Sigmoid colon (tissue), 4 donors: Measurements from ENCODE around the gene C2orf80.

Experiments
- EP300 ChIP-seq, 4 donors: sonication (generic); formaldehyde crosslinking; IDR thresholded peaks; one replicate each; pipeline ENCODE4 v1.6.1; 2017; ENCODE audit warnings: antibody characterized with exemption in 4 of 4
- POLR2A ChIP-seq, 2 donors: fragments of 450-650 bp; IDR thresholded peaks; one replicate each; pipeline ENCODE4 v1.6.1; 2016; ENCODE audit warnings: antibody characterized with exemption in 2 of 2, mild to moderate bottlenecking in 2 of 2, moderate library complexity in 2 of 2
- TF ChIP-seq, protein P1 (sequence below), 4 experiments: fragments of 450-650 bp in 3 of 4; fragments of 200-600 bp in 1 of 4; IDR thresholded peaks; one replicate each; pipeline ENCODE4 v1.5.1; 2016 to 2019; ENCODE audit warnings: antibody characterized with exemption in 4 of 4, mild to moderate bottlenecking in 3 of 4, moderate library complexity in 2 of 4

DNA sequence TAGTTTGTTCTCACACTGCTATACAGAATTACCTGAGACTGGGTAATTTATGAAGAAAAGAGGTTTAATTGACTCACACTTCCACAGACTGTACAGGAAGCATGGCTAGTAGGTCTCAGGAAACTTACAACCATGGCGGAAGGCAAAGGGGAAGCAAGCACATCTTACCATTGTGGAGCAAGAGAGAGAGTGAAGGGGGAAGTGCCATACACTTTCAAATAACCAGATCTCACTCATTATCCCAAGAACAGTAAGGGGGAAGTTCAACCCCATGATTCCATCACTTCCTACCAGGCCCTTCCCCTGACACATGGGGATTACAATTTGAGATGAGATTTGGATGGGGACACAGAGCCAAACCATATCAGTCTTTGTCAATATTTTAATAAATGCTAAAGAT is 38.9 kb downstream of the C2orf80 start:
- TF ChIP-seq, protein P1, sequence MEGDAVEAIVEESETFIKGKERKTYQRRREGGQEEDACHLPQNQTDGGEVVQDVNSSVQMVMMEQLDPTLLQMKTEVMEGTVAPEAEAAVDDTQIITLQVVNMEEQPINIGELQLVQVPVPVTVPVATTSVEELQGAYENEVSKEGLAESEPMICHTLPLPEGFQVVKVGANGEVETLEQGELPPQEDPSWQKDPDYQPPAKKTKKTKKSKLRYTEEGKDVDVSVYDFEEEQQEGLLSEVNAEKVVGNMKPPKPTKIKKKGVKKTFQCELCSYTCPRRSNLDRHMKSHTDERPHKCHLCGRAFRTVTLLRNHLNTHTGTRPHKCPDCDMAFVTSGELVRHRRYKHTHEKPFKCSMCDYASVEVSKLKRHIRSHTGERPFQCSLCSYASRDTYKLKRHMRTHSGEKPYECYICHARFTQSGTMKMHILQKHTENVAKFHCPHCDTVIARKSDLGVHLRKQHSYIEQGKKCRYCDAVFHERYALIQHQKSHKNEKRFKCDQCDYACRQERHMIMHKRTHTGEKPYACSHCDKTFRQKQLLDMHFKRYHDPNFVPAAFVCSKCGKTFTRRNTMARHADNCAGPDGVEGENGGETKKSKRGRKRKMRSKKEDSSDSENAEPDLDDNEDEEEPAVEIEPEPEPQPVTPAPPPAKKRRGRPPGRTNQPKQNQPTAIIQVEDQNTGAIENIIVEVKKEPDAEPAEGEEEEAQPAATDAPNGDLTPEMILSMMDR (IDR thresholded peaks at IDR 0.05): no peak
- TF ChIP-seq POLR2A (IDR thresholded peaks at IDR 0.05) (no peak), EP300 (IDR thresholded peaks at IDR 0.05) (no peak)
